GM18868 (cell line): Measurements from ENCODE around the gene SNF8.

Experiments
- ATAC-seq: cut with Tn5 transposase; IDR thresholded peaks from one replicate; pipeline ENCODE4 v1.9.1; 2021; ENCODE audit warnings: mild to moderate bottlenecking, moderate library complexity; ENCODE audit not compliant: unreplicated experiment

The SNF8 gene

DNA sequence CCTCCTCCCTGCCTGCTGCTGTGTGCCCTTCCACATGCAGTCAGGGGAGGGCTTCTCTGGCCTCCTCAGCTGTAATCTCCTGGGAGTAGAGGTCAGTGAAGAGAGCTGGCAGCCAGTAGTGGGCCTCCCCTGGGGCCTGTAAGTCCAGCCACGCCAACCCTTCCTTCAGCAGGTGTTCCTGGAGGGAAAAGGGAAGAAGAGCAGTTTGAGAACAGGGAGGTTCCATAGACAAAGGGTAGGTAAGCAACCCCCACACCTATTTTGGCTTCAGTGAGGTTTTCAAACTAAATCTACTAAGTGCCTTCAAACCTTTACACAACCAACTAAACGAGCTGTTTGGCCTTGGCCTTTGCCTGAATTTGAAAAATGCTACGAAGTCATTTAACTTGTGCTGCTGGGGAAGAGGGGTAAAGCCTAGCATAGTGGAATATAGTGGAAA, 14.2 kb downstream of the SNF8 start:
- no peak for ATAC-seq

DNA sequence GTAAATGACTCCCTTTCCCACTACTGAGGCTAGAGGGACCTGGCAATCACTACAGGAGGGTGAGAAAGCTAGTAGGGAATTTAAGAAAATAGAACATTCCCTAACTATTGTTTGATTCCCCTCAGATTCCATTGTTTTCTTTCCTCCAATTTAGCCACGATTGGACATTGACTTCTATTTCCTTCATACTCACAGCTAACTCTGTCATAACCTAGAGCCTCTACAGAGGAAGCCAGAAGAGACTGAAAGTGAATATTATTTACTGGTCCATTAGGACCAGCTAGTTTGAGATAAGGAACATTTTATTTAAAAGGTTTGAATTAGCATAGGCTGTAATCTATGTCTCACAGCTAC, 14.9 kb downstream of the SNF8 start:
- no peak for ATAC-seq

DNA sequence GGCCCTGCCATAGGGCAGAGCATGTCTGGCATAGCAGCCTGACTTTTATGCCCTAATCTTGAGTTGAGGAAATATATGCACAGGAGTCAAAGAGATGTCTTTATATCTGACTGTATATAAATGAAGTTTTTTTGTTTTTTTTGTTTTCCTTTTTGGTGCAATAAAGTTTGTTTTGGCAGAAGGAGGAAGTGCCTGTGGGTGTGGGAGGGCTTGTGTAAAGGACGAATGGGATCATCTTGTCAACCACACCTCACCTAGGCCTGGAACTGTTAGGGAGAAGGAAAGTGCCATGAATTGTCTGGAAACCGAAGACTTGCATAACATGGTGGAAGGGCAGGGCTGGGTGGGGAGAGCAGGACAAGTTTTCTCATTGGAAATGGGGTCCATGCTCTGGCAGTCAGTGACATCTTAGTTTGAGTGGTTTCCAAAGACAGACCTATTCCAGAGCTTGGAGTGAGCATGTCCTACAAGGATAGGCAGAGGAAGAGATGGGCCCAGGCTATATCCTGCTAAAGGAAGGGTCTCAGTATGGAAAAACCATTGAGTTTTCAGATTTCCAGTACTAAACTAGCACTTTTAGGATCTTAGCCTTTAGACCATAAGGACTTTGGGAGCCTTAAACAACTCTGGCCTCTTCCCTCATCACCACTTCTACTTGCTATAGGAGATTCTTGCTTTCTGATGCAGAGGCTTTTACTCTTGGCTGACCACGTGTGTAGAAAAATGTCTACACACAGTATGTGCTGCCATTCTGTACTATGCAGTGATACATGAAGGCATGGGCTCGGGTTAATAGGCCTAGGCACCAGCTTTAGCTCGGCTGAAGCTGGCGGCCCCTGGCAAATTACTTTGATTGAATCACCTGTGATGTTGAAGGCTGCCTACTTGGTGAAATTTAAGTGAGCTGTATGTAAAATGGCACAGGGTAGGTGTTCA, 15.5 kb downstream of the SNF8 start:
- no peak for ATAC-seq

DNA sequence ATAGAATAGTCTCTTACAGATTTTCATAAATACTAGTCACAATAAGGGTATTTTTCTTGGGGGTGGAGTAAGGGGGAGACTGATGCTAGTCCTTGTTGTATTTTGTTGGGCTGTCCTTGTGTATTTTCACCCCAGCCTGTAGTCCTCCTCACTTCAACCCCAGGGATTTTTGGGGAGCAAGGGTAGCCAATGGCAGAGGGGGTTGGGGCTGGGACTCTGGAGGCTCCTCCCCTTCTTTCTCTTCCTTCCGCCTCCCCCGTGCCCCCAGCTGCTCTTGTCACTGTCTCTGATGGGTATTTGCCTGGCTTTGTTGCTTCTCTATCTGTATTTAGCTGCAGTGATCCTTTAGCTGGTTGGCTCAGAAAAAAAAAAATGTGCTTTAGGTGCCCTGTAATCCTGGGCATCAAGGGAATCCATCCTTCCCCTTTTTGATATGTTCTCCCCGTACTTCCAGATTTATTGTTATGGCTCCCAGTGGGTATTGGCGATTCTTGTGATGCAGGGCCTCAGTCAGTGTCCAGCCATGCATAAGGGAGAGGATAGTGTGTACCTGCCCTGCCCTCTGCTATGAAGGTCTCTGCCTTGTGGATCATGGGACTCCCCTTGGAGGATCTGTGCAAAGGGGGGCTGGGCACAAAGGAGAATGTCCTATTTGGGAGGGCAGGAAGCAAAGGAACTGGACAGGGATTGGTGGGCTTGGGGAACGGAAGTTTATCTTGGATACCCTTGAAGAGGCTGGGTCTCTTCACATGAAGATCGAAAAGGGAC, 16.5 kb downstream of the SNF8 start:
- no peak for ATAC-seq

DNA sequence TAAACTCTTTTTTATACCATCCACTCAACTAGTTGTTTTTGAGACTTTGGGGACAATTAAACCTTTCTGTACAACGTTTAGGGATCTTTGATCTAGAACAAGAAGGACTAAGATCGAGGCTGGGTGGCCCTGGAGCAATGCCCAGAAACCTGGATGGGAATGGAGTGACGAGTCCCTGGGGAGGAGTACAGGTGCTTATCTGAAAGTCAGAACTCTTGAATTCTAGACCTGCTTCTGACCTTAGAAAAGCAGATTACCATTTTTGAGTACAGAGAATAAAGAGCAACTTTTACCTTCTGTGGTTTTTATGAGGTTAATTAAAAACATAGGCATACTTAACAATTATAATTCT, 18.7 kb downstream of the SNF8 start:
- ATAC-seq: no peak

DNA sequence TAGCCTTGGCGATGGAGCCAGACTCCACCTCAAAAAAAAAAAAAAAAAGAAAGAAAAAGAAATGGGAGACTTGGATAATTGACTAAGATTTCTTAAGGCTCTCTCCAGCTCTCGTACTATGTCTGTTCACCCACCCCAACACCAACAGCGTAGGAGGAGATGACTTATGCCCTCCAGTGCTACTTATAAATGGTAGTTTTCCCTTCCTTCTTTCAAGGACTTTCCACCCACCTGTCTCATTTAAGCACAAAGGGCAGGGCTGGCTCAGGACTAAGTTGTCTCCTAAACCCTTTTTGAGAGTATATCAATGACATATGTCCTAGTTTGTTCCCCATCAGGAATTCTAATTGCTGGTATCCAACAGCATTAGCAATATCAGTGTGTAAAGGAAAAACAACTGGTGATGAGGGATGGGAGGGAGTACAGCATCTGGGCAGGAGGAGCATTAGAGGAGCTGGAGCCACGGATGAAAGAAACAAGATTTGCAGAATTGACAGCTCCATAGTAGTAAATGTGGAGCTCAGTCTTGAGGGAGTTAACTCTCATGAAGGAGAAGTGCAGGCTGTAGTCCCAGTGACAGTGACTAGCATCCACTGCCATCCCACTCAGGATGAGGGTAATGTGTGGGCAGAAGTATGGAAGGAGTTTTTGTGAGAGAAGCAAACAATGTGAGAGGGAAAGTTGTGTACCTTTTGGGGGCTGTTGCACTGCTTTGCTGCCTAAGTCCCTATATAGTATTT, 19.2 kb downstream of the SNF8 start:
- no peak for ATAC-seq

DNA sequence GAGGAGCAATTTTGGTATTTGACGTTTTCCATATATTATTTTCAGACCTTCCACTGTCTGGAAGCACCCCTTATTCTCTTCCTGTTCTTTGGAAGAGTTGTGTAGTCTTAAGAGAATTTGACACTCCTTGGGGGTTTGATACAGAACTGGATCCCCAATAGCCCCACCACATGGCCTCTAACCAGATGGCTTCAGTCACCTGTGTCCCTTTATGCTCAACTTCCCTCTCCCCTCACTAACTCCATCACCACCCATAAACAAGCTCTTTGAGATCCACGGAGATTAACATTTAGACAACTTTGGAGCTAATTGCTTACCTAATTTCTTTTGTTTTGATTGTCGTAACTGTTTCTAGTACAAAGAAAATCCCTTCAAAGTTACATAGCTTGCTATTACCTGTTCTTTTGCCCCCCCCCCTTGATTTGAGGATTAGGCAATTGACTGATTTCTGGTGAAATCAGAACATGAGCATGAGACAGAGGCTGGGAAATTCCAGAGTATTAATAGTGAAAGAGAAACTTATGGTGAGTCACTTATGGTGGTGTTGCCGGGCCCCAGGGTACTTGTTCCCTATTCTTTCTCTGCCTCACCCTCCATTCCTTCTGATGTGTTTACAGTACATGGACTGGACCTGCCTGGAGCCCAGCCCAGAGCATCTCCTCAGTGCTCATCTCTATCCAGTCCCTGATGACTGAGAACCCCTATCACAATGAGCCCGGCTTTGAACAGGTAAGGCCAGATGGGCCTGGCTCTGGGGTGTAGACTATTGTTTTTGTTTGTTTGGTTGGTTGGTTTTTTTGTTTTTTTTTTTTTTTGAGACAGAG, 29.0 kb downstream of the SNF8 start:
- ATAC-seq: peak; percentile 87

DNA sequence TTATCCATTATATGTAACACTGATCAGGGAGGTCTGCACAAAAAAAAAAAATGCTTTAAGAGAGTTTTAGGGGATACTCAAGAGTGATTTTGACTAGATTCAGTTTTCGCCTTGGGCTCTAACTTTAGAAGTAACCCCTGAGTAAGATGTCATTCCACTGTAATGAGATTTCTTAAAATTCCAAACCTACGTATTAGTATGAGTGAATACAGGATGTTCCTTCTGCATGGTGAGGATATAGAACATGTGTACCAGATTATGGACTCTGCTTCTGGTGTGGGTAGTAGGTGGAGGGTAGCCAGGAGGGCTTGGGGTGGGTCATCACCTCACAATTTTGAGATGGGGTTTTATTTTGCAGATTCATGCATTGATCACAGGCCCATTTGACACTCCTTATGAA, 32.2 kb downstream of the SNF8 start:
- no peak for ATAC-seq

DNA sequence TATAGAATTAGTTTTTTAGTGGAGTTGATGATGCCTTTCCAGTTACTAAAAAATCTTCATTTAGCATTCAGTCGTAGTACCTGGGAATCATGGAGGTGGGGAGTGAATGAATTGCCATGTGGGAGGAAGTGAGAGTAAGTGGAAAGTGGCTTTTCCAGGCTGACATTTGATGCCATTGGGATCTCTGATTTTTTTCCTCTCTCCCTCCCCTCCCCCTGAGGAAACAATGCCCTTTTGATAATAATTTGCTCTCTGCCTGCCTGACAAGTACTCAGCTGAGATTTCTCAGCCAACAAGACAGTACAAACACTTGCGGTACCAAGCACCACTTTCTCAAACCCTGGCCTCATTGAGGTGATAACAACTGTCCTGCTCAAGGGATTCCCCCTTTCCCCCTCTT, 34.3 kb downstream of the SNF8 start:
- no peak for ATAC-seq

DNA sequence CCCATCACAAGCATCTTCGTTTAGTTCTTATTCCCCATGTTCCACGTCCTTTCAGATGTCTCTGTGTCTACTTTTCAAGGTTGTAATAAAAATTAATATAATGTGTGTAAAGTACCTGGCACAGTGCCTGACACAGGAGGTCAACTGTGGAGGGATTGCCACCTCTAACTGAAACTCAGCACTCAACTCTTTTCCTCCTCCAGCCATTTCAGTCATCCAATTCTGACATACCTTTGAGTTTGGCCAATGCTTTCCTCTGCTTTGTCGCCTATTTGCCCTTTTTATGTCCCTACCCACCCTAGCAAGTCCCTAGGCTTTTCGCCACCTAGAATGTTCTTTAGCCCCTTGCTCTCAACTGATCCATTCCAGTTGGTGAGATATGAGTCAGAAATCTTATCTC, 34.9 kb downstream of the SNF8 start:
- ATAC-seq: no peak

DNA sequence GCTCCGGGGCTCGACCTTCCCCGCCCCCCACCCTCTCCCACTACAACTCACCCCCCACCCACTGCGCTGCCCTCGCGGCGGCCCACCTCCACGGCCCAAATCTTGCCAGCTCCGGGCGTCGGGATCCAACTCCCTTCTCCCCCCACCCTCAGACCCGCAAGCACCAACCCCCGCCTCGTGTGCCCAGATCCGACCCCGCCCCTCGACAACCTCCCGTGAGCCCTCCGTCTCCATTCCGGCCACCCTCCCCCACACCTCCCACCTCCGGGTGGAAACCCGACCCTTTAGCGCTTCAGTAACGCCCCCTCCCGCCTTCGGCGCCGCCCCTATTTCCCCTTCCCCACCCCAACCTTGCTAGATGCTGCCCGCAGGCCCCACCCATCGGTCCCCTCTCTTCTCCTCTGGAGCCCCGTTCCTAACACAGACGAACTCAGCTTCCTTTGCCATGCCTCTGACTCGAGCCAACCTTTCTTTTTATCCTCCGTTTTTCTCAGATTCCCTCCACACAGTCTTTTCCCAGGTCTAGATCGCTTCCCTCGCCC, 35.7 kb downstream of the SNF8 start:
- peak; percentile 42 for ATAC-seq

DNA sequence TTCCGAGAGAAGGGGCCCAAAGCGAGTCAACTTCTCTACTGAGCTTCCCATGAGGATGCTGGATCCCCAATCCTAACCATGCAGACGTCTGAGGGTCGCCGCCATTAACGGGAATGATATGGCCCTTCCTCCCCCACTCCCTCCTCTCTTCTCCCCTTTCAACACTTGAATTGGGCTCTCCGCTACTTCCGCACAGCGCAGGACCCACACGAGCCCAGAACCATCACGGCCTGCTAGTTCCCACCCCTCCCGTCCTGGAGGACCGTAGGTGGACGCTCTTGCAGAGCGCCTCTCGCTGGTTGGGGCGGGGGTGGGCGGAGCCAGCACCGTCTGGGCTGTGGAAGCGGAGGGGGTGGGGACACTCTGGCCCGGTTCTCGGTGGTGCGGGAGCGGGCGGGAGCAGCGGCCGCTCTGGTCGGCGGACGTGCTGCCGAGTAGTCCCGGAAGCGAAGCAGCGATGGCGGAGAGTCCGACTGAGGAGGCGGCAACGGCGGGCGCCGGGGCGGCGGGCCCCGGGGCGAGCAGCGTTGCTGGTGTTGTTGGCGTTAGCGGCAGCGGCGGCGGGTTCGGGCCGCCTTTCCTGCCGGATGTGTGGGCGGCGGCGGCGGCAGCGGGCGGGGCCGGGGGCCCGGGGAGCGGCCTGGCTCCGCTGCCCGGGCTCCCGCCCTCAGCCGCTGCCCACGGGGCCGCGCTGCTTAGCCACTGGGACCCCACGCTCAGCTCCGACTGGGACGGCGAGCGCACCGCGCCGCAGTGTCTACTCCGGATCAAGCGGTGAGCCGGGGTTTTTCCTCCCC, 36.4 kb downstream of the SNF8 start, which contains the start of gene UBE2Z:
UBE2Z (plus strand) TSS at position 361 of the 797 bp plus-strand sequence; CDS start at position 458, 97 bp downstream.
- ATAC-seq: peak; percentile 74

DNA sequence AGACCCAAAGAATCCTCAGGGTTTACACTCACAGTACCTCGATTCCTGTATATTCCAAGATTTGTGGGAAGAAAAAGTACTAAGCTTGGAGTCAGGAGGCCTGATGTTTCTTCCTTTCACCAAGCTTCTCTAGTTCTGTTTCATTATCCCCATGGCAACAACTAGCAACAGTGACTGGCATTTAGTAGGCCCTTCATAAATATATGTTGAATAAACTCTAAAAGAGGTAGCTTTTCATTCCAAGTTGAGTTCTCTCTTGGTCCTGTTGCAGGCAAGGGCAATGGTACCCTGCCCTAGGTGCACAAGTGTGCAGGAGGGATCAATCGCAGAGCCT, 37.0 kb downstream of the SNF8 start:
- no peak for ATAC-seq

DNA sequence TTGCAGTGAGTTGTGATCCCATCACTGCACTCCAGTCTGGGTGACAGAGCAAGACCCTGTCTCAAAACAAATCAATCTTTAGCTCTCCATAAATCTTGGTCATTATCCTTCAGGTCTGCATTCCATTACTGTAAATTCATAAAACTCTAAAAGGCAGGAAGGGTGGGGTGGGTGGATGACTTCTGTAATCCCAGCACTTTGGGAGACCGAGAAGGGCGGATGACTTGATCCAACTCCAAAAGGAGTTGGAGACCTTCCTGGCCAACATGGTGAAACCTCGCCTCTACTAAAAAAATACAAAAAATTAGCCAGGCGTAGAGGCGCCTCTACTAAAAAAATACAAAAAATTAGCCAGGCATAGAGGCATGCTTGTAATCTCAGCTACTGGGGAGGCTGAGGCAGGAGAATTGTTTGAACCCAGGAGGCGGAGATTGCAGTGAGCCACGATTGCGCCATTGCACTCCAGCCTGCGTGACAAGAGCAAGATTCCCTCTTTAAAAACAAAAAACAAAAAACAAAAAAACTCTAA, 38.6 kb downstream of the SNF8 start:
- ATAC-seq: no peak

DNA sequence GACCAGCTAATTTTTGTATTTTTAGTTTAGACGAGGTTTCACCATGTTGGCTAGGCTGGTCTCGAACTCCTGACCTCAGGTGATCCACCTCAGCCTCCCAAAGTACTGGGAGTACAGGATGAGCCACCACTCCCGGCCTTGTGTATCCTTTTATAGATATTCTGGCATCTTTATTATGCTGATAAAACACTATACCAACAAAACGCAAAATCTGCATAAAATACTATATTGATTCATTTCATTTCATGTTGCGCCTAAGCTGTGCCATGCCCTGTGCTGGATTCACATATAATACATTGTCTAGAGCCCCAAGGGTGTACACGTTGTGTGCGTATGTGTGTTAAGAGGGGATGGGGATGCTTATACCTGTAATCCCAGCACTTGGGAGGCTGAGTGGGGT, 40.2 kb downstream of the SNF8 start:
- ATAC-seq: no peak

DNA sequence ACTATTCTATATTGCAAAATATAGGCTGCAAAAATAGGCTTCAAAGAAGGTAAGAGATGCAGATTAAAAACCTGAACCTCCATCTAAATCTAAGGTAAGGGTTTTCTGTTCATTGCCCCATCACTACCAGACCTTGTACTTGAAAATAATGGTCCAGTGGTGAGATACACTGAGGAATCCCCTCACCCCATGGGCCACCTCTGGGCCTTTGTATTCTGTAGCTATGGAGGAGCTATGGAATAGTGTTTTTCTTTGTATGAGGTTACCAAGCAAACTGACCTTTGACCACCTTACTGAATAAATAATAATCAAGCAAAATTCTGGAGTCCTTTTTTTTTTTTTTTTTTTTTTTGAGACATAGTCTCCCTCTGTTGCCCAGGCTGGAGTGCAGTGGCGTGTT, 41.2 kb downstream of the SNF8 start:
- ATAC-seq: no peak

DNA sequence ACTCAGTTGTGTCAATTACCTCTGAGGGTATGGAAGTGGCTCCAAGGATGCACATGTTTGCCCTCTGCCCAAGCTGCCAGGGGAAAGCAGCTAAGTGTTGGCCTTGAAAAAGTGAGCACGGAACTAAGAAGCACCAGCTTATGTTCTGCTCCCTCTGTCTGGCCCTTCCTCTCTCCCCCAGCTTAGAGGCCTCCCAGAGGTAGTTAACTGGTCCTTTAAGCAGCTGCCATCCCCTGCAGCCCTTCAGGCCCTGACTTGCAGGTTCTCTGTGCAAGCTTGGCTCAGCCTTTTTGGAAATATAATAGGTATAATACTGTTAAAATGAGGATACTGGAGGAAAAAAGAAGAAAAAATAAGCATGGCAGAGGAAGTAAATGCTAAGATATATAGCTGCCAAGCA, 43.4 kb downstream of the SNF8 start:
- ATAC-seq: no peak

DNA sequence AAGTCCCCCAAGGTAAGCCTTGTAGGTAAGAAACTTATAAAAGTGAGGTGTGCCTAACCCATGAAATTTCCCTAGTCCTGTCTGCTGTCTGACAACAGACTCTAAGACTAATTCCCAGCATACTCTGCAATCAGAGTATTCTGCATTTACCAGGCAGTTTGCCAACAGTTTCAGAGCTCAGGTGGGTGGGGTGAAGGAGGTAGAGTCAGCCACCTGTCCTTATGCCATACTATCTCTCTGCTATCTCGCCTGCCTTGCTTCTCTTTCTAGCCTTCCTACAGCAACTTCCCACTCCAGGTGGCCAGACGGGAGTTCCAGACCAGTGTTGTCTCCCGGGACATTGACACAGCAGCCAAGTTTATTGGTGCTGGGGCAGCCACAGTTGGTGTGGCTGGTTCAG, 49.8 kb downstream of the SNF8 start:
- ATAC-seq: no peak
